Ishikawa (cell line): ENCODE data around the gene CRY1.

Experiments used
- CEBPB ChIP-seq: IDR thresholded peaks from 2 replicates; pipeline ENCODE4 v1.6.1; 2012
- CREB1 ChIP-seq: IDR thresholded peaks from 2 replicates; pipeline ENCODE4 v1.6.1; 2012; ENCODE audit warnings: low read depth
- EP300 ChIP-seq: IDR thresholded peaks from 2 replicates; pipeline ENCODE4 v1.6.1; 2012; ENCODE audit warnings: borderline replicate concordance
- RAD21 ChIP-seq: IDR thresholded peaks from 2 replicates; pipeline ENCODE4 v1.6.1; 2012; ENCODE audit warnings: low read depth
- TAF1 ChIP-seq: IDR thresholded peaks from 2 replicates; pipeline ENCODE4 v1.6.1; 2012; ENCODE audit warnings: low read depth, mild to moderate bottlenecking
- TCF12 ChIP-seq: IDR thresholded peaks from 2 replicates; pipeline ENCODE4 v1.6.1; 2012; ENCODE audit warnings: low read depth
- TEAD4 ChIP-seq: IDR thresholded peaks from 2 replicates; pipeline ENCODE4 v1.6.1; 2012
- YY1 ChIP-seq: IDR thresholded peaks from 2 replicates; pipeline ENCODE4 v1.6.1; 2012; ENCODE audit warnings: low read depth
- ZBTB7A ChIP-seq: IDR thresholded peaks from 2 replicates; pipeline ENCODE4 v1.6.1; 2012; ENCODE audit warnings: low read depth
- TF ChIP-seq, protein P1 (sequence below): IDR thresholded peaks from 2 replicates; pipeline ENCODE4 v1.6.1; 2012; ENCODE audit warnings: low read depth, mild to moderate bottlenecking
- TF ChIP-seq, protein P2 (sequence below): IDR thresholded peaks from 2 replicates; pipeline ENCODE4 v1.6.1; 2012

GRCh38 chr12:107115119-107115518 is 21.8 kb upstream of the CRY1 start:
- no peak for TF ChIP-seq EP300
- TF ChIP-seq, protein P1, sequence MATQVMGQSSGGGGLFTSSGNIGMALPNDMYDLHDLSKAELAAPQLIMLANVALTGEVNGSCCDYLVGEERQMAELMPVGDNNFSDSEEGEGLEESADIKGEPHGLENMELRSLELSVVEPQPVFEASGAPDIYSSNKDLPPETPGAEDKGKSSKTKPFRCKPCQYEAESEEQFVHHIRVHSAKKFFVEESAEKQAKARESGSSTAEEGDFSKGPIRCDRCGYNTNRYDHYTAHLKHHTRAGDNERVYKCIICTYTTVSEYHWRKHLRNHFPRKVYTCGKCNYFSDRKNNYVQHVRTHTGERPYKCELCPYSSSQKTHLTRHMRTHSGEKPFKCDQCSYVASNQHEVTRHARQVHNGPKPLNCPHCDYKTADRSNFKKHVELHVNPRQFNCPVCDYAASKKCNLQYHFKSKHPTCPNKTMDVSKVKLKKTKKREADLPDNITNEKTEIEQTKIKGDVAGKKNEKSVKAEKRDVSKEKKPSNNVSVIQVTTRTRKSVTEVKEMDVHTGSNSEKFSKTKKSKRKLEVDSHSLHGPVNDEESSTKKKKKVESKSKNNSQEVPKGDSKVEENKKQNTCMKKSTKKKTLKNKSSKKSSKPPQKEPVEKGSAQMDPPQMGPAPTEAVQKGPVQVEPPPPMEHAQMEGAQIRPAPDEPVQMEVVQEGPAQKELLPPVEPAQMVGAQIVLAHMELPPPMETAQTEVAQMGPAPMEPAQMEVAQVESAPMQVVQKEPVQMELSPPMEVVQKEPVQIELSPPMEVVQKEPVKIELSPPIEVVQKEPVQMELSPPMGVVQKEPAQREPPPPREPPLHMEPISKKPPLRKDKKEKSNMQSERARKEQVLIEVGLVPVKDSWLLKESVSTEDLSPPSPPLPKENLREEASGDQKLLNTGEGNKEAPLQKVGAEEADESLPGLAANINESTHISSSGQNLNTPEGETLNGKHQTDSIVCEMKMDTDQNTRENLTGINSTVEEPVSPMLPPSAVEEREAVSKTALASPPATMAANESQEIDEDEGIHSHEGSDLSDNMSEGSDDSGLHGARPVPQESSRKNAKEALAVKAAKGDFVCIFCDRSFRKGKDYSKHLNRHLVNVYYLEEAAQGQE, result no peak
- TF ChIP-seq TAF1, result no peak
- TF ChIP-seq, protein P2, sequence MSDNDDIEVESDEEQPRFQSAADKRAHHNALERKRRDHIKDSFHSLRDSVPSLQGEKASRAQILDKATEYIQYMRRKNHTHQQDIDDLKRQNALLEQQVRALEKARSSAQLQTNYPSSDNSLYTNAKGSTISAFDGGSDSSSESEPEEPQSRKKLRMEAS, result no peak
- TF ChIP-seq TEAD4, result no peak
- TF ChIP-seq CEBPB, result no peak
- no peak for TF ChIP-seq CREB1
- no peak for TF ChIP-seq YY1
- TF ChIP-seq TCF12, result no peak
- TF ChIP-seq ZBTB7A, result no peak
- TF ChIP-seq RAD21, result no peak
